GM20431 (cell line): ENCODE measurements around the gene KIRREL3.

Source experiments
- in situ Hi-C: fragments of 300-500 bp; cut with MseI, MboI; formaldehyde crosslinking; loops from one replicate; pipeline ENCODE4 v1.15.0; 2020; ENCODE audit warnings: low sequenced_read_pairs; ENCODE audit not compliant: unreplicated experiment

Gene KIRREL3

DNA sequence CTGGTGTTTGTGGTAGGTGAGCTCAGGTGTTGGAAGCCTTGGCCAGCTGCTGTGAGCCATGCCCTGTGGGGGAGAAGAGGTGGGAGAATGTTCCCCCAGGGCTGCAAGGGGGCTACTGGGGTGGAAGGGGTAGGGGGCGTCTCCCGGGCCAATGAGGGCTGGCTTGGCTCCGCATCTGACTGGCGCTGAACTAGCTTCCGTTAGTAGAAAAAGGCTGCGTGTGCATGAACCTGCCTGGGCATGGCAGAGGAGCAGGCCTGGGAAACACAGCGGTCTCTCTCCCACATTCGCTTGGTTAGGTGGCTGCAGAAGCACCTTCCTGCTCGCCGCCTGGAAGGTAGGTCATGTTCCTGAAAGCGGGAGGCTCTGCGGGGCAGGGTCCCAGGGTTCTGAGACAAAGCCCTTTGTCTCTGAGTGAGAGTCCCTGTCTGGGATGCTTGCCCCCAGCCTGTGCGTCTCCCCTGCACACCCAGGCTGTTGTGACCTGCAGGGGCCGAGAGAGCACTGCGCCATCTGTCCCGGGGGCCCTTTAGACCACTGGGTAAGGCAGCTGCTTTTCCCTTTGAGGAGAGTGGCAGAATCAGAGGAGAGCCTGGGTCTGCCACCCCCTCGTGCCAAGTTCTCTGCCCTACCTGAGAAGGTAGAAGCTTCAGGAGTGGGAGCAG, 466.3 kb downstream of the KIRREL3 start:
- in situ Hi-C loops, result no loop called here

DNA sequence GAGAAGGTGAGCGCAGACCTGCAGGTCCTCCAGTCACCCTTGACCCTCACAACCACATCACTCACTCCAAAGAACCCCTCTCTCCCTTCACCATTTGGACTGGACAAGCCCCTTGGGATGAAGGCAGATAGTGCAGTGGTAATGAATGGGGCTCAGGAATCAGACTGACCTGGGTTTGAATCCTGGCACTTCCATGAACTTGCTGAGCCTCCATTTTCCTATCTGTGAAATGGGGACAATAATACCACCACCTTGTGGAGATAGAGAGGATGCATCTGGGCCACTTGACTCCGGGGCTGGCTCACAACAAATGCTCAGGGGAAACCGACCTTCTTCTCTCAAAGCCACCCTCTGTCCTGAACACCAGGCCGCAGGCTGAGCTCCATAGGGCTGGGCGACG, 467.0 kb downstream of the KIRREL3 start:
- in situ Hi-C loops, result no loop called here

DNA sequence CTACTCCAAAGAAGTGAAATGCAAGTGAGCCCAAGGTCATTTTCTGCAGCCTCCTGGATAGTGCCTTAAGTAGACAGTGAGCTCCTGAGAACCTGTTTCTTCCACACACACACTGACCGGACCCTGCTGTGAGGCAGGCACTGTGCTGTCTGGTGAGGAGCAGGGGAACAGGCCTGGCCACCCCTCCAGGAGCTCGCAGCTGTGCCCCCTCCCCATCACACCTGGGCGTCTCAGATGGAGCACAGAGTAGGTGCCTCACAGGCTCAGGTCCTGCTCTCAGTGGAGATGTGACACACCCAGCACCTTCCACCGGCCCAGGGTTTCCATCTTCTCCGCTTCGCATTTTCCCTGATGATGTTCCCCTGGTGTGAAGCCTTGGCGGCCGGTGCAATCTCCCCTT, 470.2 kb downstream of the KIRREL3 start:
- in situ Hi-C loops, result no loop called here

DNA sequence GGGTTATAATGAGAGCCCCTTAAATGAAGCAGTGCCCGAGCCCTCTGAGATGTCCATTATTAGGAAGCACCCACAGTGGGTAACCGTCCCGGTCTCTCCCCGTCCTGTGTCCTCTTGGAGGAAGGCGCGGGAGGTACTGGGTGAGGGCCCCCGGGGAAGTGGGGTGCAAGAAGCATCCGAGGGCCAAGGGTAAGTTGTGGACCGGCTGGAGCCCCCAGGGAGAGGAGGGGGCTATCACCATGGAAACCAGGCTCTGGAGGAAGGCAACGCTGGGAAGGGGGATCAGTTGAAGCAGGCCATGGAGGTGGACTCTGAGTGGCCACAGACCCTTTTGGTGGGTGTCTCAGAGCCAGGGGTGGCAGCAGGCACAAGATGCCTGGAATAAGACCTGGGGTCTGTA, 471.5 kb downstream of the KIRREL3 start:
- in situ Hi-C loops, result no loop called here

DNA sequence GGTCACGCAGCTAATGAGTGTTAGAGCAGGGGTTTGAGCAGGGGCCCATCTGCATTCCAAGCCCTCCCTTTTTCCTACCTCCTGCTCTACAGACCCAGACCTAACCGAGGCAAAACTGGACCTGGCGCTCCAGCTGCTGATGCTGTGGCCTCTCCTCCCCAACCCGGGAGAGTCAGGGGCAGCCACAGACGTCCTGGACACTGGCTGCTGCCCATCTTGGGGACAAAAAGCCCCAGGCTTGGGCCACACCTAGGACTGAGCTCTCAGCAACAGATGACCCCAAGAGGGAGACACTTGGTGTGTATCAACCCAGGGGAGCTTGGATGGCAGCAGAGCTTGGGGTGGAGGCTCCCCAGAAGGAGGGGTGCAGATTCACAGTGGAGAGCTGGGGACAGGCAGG, 472.5 kb downstream of the KIRREL3 start:
- in situ Hi-C loops, result no loop called here

DNA sequence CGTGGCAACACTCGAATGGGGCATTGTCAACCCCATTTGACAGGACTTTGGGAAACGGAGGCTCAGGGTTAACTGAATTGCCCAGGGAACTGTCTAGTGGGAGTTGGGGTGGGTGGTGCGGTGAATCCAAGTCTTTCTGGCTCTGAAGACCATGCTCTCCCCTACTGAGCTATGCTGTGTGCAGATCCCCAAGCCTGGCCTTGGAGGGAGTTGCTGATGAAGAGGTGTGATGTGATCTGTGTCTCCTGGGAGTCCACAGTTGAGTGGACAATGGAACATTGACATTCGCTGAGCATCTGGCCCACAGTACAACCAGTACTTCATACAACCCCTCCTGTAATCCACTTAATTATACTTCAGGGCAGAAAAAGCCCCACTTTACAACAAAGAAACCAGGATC, 472.9 kb downstream of the KIRREL3 start:
- in situ Hi-C loops, result no loop called here

DNA sequence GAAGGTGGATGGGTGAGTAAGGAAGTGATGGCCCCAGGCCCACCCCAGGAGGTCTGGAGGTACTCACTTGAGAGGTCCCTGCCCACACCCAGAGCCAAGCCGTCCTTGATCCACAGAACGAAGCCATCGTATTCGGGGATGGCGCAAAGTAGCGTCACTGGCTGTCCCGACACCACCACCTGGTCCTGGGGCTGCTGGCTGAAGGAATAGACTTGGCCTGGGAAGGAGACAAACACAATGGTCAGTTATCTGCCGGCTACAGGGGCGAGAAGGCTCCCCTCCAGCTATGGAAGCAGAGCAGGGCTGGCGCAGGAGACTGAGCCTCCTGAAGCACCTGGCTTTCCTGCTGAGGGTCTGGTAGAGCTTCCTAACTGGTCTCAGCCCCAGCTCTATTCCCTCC, 474.1 kb downstream of the KIRREL3 start:
- in situ Hi-C loops, result no loop called here

DNA sequence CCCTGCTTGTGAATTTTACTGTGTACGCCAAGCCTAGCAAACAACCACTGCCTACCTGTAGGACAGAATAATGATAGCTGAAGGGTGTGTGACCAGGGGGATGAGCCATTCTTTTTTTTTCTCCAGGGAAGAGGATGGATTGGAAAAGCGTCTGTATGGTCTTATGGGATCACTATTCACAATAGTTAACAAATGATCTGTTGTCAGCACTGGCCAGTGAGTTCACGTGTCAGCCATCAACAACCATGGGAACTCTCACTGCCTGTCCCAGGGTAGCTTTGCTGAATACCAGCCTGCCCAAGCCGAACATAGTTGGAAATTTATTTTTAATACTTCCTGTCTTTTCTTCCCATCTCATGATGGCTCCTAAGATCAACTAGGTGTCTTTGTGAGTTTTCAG, 474.9 kb downstream of the KIRREL3 start:
- in situ Hi-C loops, result no loop called here

DNA sequence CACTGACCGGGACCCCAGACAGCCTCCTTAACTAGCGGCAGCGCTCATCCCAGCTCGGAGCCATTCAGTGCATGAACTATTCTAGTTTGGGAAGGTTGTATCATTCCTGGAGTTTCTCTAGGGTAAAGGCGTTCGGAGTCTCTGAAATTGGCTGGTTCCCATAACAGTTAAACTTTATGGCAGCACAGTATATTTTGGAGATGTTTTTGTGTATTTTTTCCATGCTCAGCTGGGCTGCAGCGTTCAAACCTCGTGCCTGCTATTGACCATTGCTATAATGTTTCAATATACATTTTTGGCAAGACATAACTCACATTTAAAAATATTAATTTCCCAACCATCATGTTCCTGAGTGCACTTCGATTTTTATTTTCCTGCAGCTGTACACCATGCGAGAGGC, 475.4 kb downstream of the KIRREL3 start:
- in situ Hi-C loops, result no loop called here

DNA sequence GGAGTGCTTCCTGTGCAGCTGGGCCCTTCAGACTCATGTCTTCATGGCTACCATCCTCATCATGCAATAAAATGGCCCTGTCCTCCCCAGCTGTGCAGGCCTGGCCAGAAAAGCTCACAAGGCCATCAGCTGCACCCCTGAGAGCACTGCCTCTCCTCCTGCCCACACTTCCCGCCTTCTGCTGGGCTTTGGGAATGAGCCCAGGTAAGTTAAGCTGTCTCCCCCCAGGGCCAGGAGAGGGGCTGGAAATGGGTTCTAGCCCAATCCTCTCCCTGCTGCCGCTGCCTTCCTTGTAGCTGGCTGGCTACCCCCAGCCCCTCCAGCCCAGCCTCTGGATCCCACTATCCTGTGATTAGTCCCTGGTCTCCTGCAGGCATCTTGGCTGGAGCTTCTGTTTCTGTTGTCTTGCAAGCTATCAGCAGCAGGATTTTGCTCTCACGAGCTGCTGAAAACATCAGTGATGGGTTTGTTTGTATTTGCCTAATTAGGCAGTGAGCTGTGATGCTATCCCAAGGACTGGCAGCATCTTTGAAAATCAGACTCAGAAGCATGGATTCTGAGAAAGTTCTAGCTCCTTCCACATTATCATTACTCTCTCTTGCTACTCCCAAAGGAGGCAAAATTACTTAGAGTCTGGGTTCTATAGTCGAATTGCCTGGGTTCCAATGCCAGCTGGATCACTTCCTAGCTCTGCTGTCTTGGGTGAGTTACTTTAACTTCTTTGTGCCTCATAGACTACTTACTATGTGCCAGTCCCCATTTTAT, 476.9 kb downstream of the KIRREL3 start:
- in situ Hi-C loops, result no loop called here

DNA sequence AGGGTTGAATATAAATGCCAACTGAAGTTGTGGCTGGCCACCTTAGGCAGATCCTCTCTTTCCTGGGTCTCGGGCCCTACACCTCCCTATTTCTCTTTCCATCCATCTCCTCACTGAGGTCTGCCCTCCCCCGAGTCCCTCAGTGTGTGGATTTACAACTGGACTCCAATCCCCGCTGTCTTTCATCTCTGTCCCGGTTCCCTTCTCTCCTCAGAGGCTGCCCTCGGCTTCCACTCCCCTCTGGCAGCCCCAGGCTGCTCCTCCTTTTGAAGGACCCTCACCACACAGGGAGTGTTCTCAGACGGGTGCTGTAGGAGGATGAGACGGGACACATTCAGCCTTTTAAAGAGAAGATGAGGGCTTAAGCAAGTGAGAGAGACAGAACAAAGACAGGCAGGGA, 478.0 kb downstream of the KIRREL3 start:
- in situ Hi-C loops, result no loop called here

DNA sequence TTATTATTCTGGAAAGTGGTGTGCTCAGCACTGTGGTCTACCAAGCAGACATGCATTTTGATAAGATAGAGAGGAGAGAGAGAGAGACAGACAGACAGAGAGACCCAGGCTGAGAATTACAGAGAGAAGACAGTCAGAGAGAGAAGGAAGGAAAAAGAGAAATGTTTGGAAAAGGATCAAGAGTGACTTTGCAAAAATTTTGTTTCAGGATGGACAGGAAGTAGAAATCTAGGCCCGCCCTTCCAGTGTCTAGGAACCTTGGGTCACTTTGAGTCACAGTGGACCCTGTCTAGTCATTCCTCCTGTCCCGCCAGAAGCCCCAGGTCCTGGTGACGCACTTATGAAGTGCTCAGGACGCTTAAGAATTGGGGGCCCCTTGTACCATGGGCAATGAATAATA, 478.4 kb downstream of the KIRREL3 start:
- in situ Hi-C loops, result no loop called here

DNA sequence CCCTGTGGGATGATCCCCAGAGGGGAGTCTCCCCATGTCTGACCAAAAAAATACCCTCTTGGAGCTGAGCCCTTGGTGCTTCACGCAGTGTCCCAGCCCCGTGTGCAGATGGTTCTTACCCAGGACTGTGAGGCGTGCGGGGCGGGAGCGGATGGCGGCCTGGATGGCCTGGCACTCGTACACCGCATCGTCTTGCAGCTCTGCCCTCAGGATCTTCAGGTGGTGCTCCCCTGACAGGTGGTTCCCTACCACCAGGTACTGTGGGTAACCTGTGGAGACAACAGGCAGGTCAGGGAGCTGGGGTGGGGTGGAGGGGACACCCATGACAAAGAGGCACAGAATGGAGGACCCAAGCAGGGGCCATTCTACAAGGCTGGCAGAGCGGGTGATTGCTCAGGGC, 479.4 kb downstream of the KIRREL3 start:
- in situ Hi-C loops, result no loop called here

DNA sequence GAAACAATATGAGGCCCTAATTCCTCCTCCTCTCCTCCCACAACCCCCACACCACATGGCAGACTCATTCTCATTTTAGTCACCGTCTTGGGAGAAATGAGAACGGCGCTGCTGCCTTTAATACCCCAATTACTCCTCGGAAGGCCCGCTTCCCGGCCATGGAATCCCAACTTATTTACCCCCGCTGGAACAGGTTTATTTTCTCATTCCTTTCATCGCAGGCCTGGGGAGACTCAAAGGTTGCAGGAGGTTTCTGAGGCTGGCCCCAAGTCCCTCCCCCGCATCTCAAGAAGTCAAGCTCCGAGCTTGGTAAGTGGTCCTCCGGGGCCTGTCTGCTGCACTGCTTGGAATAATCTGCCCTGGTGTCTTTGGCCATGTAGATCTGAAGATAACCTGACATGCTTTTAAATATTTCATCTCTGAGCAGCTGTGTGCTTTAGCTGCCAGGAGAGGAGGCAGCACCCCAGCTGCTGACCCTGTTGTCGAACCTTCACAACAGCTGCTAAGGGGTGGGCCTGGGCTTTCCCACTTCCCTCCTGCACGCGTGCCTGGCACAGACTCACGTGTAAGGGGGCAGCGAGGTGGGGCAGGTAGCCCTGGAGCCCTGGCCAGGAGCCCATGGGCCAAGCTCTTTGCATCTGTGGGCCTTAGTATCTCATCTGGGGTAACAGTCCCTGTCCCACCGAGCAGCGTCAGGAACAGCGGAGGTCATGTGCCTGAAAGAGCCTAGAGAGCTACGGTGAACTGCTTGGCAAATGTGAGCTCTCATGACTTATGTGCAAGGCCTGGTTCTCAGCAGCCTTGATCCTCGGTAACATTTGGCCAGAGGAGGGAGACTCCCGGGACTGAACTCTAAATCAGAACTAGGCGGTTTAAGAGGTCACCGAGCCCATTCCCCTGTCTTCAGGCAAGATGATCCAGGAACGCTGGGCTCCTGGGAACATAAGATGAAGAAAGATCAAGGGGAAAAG, 480.5 kb downstream of the KIRREL3 start:
- in situ Hi-C loops, result no loop called here

DNA sequence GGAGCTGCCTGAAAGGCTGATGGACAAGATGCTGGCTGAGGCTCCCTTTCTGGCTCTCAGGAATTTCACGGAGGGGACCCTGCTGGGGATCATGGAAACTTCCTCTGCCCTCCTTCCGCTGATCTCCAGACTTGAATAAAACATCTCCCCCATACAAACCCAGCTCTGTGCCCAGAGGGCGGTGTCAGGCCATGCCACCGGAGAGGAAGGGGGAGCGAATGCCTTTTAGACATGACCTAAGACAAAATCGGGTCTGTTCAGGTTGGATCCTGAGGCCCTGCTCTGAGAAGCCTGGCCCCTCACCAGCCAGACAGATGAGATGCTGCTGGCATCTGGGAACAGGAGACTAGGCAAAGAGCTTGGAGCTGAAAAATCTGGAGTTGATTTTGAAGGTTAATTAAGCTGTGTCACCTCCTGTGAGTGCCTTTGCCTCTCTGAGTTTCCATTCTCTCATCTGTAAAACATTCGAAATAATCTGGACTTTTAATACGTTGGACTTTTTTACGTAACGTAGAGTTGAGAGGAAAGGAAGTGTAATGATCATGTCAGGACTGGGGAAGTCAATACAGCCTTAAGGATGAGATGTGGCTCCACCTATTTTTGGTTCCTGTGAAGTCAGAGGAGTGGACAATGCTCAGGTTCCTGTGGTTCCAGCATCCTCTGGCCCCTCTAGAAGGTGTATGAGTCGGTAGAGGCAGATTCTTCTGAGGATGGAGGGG, 481.4 kb downstream of the KIRREL3 start:
- in situ Hi-C loops, result no loop called here

DNA sequence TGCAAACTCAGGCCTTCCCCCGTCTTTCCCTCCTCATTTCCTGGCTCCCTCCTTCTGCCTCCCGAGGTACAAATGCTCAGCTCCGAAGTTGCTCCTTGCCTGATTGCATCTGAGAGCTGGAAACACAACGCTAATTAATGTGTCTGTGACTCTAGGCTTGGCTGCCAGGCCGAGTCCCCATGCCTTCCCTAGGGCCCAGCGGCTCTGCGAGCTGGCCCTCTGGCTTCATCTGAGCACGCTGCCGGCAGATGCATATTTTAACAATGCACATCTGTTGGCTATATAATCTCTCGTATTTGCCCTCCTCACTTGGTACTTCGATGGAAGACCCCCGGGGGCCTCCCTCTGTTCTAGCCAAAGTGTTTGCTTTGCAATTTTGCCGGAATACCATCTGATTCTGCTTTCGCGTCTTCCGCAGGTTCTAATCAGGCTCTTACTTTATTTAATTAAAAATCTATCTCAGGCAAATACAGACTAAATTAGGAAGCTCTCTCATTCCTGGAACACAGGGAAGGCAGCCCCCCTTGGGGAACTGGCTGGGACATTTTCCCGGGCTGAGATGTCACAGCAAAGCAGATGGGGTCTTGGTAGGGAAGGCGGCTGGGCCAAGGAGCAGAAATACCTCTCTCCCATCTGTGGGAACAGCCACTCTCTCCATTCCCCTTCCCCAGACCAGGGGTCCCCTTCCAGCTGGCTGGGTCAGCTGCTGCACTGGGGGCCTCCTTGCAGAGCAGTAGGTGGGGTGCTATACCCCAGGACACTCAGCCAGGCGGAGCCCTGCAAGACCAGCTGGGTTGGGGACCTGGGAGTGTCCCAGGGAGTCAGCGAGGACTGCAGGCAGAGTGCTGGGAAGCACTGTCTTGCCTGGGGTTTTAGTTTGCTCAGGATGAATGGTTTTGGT, 482.2 kb downstream of the KIRREL3 start:
- in situ Hi-C loops, result no loop called here

DNA sequence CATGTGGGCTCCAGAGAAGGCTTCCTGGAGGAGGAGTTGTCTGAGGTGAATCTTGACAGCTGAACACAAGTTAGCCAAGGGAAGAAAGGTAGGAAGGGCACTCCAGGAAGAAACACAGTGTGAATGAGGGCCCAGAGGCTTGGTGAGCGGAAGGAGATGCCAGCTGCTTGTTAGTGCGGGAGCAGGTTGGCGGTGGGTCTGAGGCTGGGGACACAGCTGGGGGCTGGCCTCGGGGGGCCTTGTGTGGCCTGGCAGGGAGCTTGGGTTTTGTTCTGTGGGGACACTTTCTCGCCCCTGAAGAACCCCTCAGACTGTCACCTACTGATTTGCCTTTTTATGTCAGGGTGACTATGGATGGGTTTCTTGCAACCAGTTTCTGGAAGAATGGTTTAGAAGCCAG, 485.1 kb downstream of the KIRREL3 start:
- in situ Hi-C loops, result no loop called here

DNA sequence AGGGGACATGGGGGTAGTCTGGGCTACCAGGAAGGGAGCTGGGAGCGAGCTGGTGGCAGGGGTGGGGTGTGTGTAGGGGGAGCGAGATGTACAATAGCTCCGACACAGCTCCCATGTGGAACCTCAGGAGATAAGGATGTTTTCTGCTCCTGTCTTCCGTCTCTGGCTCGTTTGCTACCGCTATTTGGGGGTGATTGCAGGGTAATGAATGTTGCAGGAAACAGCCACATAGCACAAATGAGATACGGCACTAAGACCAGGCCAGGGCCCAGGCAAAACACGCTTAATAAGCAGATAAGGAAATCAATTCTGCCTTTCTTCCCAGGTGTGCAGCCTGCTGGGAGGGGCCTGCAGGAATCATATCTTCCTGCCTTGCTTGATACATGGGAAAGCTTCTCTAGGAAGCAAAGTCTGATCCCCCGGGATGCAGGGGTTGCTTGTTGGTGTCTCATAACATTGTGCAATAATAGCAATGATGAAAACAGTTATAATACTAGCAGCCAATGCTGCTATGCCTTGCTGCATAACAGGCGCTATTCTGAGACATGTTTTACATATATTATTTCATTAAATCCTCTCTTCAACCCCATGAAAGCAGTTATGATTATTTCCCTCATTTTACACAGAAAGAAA, 486.4 kb downstream of the KIRREL3 start:
- in situ Hi-C loops, result no loop called here
